ENCODE results near the gene COQ8B.

COQ8B gene

GRCh38 chr19:40690050-40690692, 26.5 kb downstream of the COQ8B start, which contains the start of gene NUMBL:
Gene NUMBL (minus strand): TSS chr19:40690651. CDS start chr19:40690483, 168 bp downstream.
- peak within 1 kb of the TSS; percentile 79 for H3K27ac ChIP-seq
- TF ChIP-seq ZFX (IDR thresholded peaks at IDR 0.05; ENCODE audit: borderline replicate concordance): no peak
- TF ChIP-seq CTCF (IDR thresholded peaks at IDR 0.05): no peak

- peak overlapping the region; percentile 79 for H3K27ac ChIP-seq
- TF ChIP-seq ZFX (IDR thresholded peaks at IDR 0.05; ENCODE audit: borderline replicate concordance) (no peak), CTCF (IDR thresholded peaks at IDR 0.05) (no peak)
Measured at GRCh38 chr19:40689339-40690049, 27.2 kb downstream of the COQ8B start.

GRCh38 chr19:40688987-40689338, 27.7 kb downstream of the COQ8B start:
- TF ChIP-seq ZFX (IDR thresholded peaks at IDR 0.05; ENCODE audit: borderline replicate concordance) (no peak), CTCF (IDR thresholded peaks at IDR 0.05) (no peak)
- peak overlapping the region; percentile 79; the same call in 1 of the 2 replicates for H3K27ac ChIP-seq

GRCh38 chr19:40688309-40688708, 28.4 kb downstream of the COQ8B start:
- TF ChIP-seq CTCF (IDR thresholded peaks at IDR 0.05) (no peak), ZFX (IDR thresholded peaks at IDR 0.05; ENCODE audit: borderline replicate concordance) (no peak)
- peak overlapping the region; percentile 79; the same call in 1 of the 2 replicates for H3K27ac ChIP-seq

- no peak overlapping the region for H3K27ac ChIP-seq
- no peak for TF ChIP-seq CTCF (IDR thresholded peaks at IDR 0.05)
- TF ChIP-seq ZFX (IDR thresholded peaks at IDR 0.05; ENCODE audit: borderline replicate concordance): no peak
Measured at GRCh38 chr19:40687525-40688016, 29.1 kb downstream of the COQ8B start.

GRCh38 chr19:40686882-40687524, 29.7 kb downstream of the COQ8B start:
- no peak for TF ChIP-seq ZFX (IDR thresholded peaks at IDR 0.05; ENCODE audit: borderline replicate concordance)
- no peak for TF ChIP-seq CTCF (IDR thresholded peaks at IDR 0.05)
- no peak overlapping the region for H3K27ac ChIP-seq
